ENCODE results near the gene RAPH1. TPM values are rescaled to one million over a fixed set of nuclear protein-coding genes. Genes with fewer than 3 reads are reported as not detected.

Gene RAPH1
- total and polyA plus RNA-seq, 9 of the 15 experiments (the other 6 are each of a cell fraction or from before 2014, with no cell fraction given): 0.07 to 0.71 (median 0.27) TPM

DNA sequence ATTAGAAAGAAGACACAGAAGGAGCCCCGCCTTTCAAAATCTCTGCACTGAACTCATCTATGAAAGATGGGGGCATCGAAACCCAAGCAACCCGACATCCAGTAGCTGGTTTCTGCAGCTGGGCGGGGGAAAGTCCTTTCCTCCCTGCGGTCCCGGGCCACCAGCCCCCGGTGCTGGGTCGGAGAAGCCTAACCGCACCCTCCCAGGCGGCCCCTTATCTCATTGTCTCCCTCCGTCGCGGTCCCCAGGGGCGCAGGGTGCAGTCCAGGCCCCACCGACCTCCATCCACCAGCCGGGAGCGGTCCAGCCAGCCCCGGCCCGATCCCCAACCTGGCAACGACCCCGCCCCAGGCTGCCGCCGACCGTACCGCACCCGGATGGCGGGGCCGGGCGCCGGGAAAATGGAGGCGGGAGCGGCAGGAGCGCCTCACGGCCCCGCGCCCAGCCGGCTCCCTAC, 452 bp downstream of the RAPH1 start:
- POLR2A ChIA-PET: no interaction called here
- CTCF ChIA-PET (ENCODE audit: low intra/inter-chr PET ratio): no interaction called here
- Histone ChIP-seq H3K9me1 (ENCODE audit: control insufficient read depth, insufficient read depth, low read length) (no peaks in the 10 kb centered on the region), H3K9me3 (replicated peaks; ENCODE audit: control insufficient read depth, insufficient read depth, low read depth, low read length) (0 out of 2 replicates have a peak, but pooled peaks cover 3% of the 10 kb centered on the region), H2AFZ (ENCODE audit: low read depth, low read length) (peak overlapping the region; percentile 84), H3K4me1 (replicated peaks in 1 of 2; ENCODE audit: control insufficient read depth in 2 of 2, insufficient read depth in 2 of 2, low read length in 2 of 2) (peaks cover 5 to 8% of the 10 kb centered on the region in 2 experiments; a peak in 4 of 5 replicates), H3K27ac (ENCODE audit: extremely low read depth, low read depth, low read length) (no peak overlapping the region), H3K4me2 (ENCODE audit: insufficient read depth, low read length) (peak overlapping the region; percentile 68), H3K27me3 (ENCODE audit: control insufficient read depth in 2 of 2, insufficient read depth in 2 of 2, low read length in 2 of 2) (peaks cover 4 to 6% of the 10 kb centered on the region in 2 experiments; a peak in 1 of 5 replicates), H3K79me2 (ENCODE audit: control insufficient read depth, insufficient read depth, low read length) (no peaks in the 10 kb centered on the region), H4K20me1 (replicated peaks; ENCODE audit: control insufficient read depth, insufficient read depth, low read length) (peaks cover 3% of the 10 kb centered on the region; the same call in 1 of the 2 replicates), H3K4me3 (peak overlapping the region; percentile 64), H3K9ac (ENCODE audit: insufficient read depth in 1 of 2, low read depth in 2 of 2, low read length in 2 of 2) (peak overlapping the region in 1 of 2 experiments; percentile 88; a peak in 2 of 4 replicates), H3K36me3 (ENCODE audit: control insufficient read depth, insufficient read depth, low read length) (no peaks in the 10 kb centered on the region)
- intact Hi-C loops (cut with micrococcal nuclease): no loop called here
- in situ Hi-C loops (cut with MboI): no loop called here
- WGBS (ENCODE audit: insufficient coverage, low coverage, missing lambda C conversion rate): 6% methylated on average over 3 of the region's 37 CpGs
- DNase-seq (ENCODE audit: extremely low read depth in 1 of 4, low spot score in 3 of 4) (peak in 2 of 4 experiments; percentile 8 to 14), ATAC-seq (peak; percentile 57), FAIRE-seq (no peak)
- no TSS peak for BruUV-seq (replicated peaks)
- TF ChIP-seq ZNF311 (CRISPR knock-in tag; IDR thresholded peaks at IDR 0.05) (no peak), KDM1A (IDR thresholded peaks at IDR 0.05) (peak in 1 of 2 experiments; percentile 41; a peak in 1 of 4 replicates), ZKSCAN1 (IDR thresholded peaks at IDR 0.05; ENCODE audit: low read depth, low read length) (no peak), ZNF347 (CRISPR knock-in tag; IDR thresholded peaks at IDR 0.05; ENCODE audit: low read depth) (no peak), SNRNP70 (optimal IDR thresholded peaks at IDR 0.05; ENCODE audit: low read depth, low read length) (no peak), RCOR1 (IDR thresholded peaks at IDR 0.05; ENCODE audit: borderline replicate concordance in 1 of 2, low read depth in 2 of 2, low read length in 2 of 2) (0 out of 4 replicates have a peak, but pooled peaks of 1 of the 2 experiments have one; percentile 35), ZNF232 (CRISPR knock-in tag; IDR thresholded peaks at IDR 0.05) (no peak), HDAC3 (IDR thresholded peaks at IDR 0.05; ENCODE audit: borderline replicate concordance, partially characterized antibody) (no peak), NR3C1 (CRISPR knock-in tag; IDR thresholded peaks at IDR 0.05) (no peak)
- TF ChIP-seq, protein P1, sequence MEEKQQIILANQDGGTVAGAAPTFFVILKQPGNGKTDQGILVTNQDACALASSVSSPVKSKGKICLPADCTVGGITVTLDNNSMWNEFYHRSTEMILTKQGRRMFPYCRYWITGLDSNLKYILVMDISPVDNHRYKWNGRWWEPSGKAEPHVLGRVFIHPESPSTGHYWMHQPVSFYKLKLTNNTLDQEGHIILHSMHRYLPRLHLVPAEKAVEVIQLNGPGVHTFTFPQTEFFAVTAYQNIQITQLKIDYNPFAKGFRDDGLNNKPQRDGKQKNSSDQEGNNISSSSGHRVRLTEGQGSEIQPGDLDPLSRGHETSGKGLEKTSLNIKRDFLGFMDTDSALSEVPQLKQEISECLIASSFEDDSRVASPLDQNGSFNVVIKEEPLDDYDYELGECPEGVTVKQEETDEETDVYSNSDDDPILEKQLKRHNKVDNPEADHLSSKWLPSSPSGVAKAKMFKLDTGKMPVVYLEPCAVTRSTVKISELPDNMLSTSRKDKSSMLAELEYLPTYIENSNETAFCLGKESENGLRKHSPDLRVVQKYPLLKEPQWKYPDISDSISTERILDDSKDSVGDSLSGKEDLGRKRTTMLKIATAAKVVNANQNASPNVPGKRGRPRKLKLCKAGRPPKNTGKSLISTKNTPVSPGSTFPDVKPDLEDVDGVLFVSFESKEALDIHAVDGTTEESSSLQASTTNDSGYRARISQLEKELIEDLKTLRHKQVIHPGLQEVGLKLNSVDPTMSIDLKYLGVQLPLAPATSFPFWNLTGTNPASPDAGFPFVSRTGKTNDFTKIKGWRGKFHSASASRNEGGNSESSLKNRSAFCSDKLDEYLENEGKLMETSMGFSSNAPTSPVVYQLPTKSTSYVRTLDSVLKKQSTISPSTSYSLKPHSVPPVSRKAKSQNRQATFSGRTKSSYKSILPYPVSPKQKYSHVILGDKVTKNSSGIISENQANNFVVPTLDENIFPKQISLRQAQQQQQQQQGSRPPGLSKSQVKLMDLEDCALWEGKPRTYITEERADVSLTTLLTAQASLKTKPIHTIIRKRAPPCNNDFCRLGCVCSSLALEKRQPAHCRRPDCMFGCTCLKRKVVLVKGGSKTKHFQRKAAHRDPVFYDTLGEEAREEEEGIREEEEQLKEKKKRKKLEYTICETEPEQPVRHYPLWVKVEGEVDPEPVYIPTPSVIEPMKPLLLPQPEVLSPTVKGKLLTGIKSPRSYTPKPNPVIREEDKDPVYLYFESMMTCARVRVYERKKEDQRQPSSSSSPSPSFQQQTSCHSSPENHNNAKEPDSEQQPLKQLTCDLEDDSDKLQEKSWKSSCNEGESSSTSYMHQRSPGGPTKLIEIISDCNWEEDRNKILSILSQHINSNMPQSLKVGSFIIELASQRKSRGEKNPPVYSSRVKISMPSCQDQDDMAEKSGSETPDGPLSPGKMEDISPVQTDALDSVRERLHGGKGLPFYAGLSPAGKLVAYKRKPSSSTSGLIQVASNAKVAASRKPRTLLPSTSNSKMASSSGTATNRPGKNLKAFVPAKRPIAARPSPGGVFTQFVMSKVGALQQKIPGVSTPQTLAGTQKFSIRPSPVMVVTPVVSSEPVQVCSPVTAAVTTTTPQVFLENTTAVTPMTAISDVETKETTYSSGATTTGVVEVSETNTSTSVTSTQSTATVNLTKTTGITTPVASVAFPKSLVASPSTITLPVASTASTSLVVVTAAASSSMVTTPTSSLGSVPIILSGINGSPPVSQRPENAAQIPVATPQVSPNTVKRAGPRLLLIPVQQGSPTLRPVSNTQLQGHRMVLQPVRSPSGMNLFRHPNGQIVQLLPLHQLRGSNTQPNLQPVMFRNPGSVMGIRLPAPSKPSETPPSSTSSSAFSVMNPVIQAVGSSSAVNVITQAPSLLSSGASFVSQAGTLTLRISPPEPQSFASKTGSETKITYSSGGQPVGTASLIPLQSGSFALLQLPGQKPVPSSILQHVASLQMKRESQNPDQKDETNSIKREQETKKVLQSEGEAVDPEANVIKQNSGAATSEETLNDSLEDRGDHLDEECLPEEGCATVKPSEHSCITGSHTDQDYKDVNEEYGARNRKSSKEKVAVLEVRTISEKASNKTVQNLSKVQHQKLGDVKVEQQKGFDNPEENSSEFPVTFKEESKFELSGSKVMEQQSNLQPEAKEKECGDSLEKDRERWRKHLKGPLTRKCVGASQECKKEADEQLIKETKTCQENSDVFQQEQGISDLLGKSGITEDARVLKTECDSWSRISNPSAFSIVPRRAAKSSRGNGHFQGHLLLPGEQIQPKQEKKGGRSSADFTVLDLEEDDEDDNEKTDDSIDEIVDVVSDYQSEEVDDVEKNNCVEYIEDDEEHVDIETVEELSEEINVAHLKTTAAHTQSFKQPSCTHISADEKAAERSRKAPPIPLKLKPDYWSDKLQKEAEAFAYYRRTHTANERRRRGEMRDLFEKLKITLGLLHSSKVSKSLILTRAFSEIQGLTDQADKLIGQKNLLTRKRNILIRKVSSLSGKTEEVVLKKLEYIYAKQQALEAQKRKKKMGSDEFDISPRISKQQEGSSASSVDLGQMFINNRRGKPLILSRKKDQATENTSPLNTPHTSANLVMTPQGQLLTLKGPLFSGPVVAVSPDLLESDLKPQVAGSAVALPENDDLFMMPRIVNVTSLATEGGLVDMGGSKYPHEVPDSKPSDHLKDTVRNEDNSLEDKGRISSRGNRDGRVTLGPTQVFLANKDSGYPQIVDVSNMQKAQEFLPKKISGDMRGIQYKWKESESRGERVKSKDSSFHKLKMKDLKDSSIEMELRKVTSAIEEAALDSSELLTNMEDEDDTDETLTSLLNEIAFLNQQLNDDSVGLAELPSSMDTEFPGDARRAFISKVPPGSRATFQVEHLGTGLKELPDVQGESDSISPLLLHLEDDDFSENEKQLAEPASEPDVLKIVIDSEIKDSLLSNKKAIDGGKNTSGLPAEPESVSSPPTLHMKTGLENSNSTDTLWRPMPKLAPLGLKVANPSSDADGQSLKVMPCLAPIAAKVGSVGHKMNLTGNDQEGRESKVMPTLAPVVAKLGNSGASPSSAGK (IDR thresholded peaks at IDR 0.05): no peak

All from K562 (cell line).